Naive B cell (primary cell): Measurements from ENCODE around the gene PSMC3IP. TPM values are rescaled to one million over a fixed set of nuclear protein-coding genes. Genes with fewer than 3 reads are reported as not detected.
"Not testable (repeated sequence)": the region's sequence is repeated elsewhere in the genome, so short reads cannot be mapped to it uniquely, and the experiment has no call there.

Experiments used
- ATAC-seq, 2 donors: fragments of 150-1000 bp; cut with Tn5 transposase; 2 replicates each; pipeline ENCODE4 v1.10.0; 2021; ENCODE audit warnings: low read depth in 2 of 2, mild to moderate bottlenecking in 2 of 2, moderate library complexity in 2 of 2
- DNase-seq: peaks from one replicate; pipeline ENCODE4 v3.0.0; 2022
- H3K27ac Mint-ChIP-seq, 6 donors: one replicate each; pipeline ENCODE4 v1.8.0; 2020 to 2022; ENCODE audit warnings: mild to moderate bottlenecking in 6 of 6, mixed read lengths in 6 of 6, moderate library complexity in 5 of 6, inconsistent platforms in 2 of 6
- H3K27me3 Mint-ChIP-seq, 3 donors: one replicate each; pipeline ENCODE4 v1.8.0; 2021 to 2022; ENCODE audit warnings: mixed read lengths in 3 of 3, mild to moderate bottlenecking in 1 of 3
- H3K36me3 Mint-ChIP-seq, 2 donors: one replicate each; pipeline ENCODE4 v1.8.0; 2020 to 2022; ENCODE audit warnings: mixed read lengths in 2 of 2, inconsistent platforms in 1 of 2, mild to moderate bottlenecking in 1 of 2
- H3K4me1 Mint-ChIP-seq, 3 donors: one replicate each; pipeline ENCODE4 v1.8.0; 2020 to 2022; ENCODE audit warnings: mixed read lengths in 3 of 3, inconsistent platforms in 1 of 3, mild to moderate bottlenecking in 1 of 3, moderate library complexity in 1 of 3
- H3K4me3 Mint-ChIP-seq, 8 donors: one replicate each; pipeline ENCODE4 v1.8.0; 2020 to 2022; ENCODE audit warnings: mild to moderate bottlenecking in 8 of 8, mixed read lengths in 8 of 8, moderate library complexity in 8 of 8, inconsistent platforms in 2 of 8
- H3K9me3 Mint-ChIP-seq, 7 donors: one replicate each; pipeline ENCODE4 v1.8.0; 2020 to 2022; ENCODE audit warnings: mixed read lengths in 7 of 7, mild to moderate bottlenecking in 5 of 7, inconsistent platforms in 2 of 7, moderate library complexity in 1 of 7
- polyA plus RNA-seq, 6 donors: library from polyadenylated mRNA; unstranded; fragments of 300-500 nt; fragmentation: Illumina TruSeq; gene quantifications; one replicate each; pipeline ENCODE4 v1.2.3, GENCODE V29; 2021; ENCODE audit warnings: low read depth in 6 of 6

The PSMC3IP gene
- polyA plus RNA-seq, 6 donors from 2014 or later, result 1.5 to 2.9 (median 2.4) TPM; not detected in 1

DNA sequence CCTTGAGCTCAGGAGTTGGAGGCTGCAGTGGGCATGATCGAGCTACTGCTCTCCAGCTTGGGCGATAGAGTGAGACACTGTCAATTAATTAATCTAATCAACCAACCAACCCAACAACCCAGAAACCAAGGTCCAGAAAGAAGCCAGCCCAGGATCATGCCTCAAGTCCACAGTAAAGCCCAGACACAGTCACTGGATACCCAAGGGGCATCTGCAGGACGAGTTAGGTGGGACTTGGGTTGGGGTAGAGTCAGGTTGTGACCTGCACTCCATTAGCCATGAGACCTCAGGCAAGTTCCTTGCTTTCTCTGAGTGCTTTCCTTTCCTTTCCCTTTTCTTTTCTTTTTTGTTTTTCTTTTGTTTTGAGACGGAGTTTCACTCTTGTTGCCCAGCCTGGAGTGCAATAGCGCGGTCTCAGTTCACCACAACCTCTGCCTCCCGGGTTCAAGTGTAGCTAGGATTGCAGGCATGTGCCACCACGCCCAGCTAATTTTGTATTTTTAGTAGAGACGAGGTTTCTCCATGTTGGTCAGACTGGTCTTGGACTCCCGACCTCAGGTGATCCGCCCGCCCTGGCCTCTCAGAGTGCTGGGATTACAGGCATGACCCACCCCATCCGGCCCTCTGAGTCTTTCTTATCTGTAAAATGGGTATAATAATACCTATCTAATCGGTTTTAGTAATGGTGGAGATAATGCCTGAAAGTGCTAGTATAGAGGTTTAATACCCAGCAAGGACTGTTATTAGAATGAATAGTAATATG, 28.4 kb downstream of the PSMC3IP start:
- Mint-ChIP-seq H3K36me3 (no peaks in the 10 kb centered on the region), H3K4me1 (peaks cover 17 to 48% (median 27%) of the 10 kb centered on the region in 3 donors), H3K9me3 (no peaks in the 10 kb centered on the region), H3K27ac (peak overlapping the region in 3 of 6 donors; percentile 26 to 78 (median 63)), H3K27me3 (no peaks in the 10 kb centered on the region), H3K4me3 (peak overlapping the region in 7 of 8 donors; percentile 35 to 78 (median 76))
- ATAC-seq (no peak), DNase-seq (no peak)

DNA sequence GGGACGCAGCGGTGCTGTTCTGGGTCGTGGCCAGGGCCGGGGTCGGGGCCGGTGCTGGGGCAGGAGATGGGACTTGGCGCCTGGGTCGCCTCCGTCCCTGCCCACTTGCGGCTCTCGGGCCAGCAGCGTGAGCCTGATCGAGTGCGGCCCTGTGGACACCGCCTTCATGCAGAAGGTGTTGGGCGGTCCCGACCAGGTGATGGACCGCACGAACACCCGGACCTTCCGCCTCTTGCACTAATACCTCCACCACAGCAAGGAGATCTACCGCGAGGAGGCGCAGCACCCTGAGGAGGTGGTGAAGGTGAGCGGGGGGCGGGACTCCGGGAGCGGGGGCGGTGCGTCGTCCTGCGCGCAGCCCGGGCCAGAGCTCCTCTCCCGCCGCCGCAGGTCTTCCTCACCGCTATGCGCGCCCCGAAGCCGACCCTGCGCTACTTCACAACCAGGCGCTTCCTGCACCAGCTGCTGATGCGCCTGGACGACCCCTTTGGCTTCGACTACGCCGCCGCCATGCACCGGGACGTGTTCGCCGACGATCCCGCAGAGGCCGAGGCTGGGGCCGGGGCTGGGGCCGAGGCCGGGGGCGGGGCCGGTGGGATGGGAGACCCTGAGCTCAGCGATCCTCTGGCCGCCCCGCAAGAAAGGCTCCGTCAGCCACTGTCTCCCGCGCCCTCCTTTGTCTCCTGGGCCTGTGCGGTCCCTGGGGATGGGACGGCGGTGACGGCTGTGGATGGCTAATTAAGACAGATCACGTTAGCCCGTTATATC, 29.3 kb downstream of the PSMC3IP start:
- DNase-seq (peak; percentile 82), ATAC-seq (peak; percentile 91)
- Mint-ChIP-seq H3K27ac (peak overlapping the region in 1 of 6 donors; percentile 78), H3K4me1 (peaks cover 14 to 39% (median 25%) of the 10 kb centered on the region in 3 donors), H3K4me3 (peak overlapping the region; percentile 63 to 77 (median 70)), H3K27me3 (no peaks in the 10 kb centered on the region), H3K36me3 (no peaks in the 10 kb centered on the region), H3K9me3 (no peaks in the 10 kb centered on the region)

- Mint-ChIP-seq H3K27me3 (no peaks in the 10 kb centered on the region), H3K9me3 (no peaks in the 10 kb centered on the region), H3K36me3 (no peaks in the 10 kb centered on the region), H3K27ac (no peak overlapping the region), H3K4me1 (peaks cover 14 to 33% (median 23%) of the 10 kb centered on the region in 3 donors), H3K4me3 (peak overlapping the region in 7 of 8 donors; percentile 15 to 75 (median 47))
- DNase-seq (no peak), ATAC-seq (no peak)
Observed at GRCh38 chr17:42547698-42548069, 29.8 kb downstream of the PSMC3IP start.

DNA sequence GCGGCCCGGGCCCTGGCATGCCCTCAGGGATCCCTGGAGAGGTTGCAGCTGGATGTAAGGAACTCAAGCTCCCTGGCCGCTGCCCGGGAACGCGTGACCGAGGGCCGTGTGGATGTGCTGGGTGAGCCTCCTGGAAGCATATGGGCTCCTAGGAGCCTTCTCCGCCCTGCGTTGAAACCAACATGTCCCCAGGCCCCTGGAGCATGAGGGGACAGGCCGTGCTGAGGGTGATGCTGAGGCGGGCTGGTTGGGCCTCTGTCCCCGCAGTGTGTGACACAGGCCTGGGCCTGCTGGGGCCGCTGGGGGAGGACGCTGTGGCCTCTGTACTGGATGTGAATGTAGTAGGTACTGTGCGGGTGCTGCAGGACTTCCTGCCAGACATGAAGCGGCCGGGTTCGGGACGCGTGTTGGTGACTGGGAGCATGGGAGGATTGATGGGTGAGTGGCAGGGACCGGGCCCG, 30.5 kb downstream of the PSMC3IP start:
- Mint-ChIP-seq H3K36me3 (no peaks in the 10 kb centered on the region), H3K27ac (no peak overlapping the region), H3K4me1 (peaks cover 14 to 27% (median 17%) of the 10 kb centered on the region in 3 donors), H3K27me3 (no peaks in the 10 kb centered on the region), H3K4me3 (peak overlapping the region in 2 of 8 donors; percentile 43 to 46), H3K9me3 (no peaks in the 10 kb centered on the region)
- ATAC-seq (no peak), DNase-seq (no peak)

DNA sequence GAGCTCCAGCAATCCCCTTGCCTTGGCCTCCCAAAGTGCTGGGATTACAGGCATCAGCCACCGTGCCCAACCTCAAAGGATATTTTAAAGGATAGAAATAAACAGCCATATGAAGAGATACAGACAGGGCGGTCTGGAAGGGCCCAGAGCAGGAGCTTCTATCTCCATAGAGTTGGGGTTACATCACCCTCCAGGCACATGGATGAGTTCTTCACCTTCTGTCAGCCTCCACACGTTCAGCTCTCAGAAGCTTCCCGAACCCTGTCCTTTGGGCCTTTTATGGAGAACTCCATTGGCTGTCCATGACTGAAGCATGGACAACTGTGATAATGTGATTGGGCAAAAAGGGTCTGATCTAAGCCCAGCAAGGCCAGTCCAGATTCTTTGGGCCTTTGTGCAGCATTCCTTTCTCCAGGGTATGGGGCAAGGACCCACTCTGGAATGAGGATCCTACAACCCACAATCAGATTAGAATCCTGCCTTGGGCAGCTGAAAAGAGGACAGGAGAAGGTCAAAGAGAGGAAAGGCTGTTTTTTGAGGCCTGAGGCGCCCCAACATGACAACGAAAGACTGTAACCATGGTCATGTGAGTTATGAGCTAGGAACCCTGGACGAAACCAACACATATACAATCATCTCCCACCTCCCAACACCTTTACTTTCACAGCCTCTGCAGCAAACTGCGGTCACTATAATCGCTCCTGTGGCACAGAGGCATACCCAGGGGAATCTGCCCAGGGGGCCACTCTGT, 31.6 kb downstream of the PSMC3IP start:
- H3K4me3 Mint-ChIP-seq, H3K36me3 Mint-ChIP-seq, DNase-seq, ATAC-seq, H3K9me3 Mint-ChIP-seq, H3K27me3 Mint-ChIP-seq: not testable (repeated sequence)
- Mint-ChIP-seq H3K4me1 (peaks cover 12 to 21% (median 15%) of the 10 kb centered on the region in 3 donors), H3K27ac (peak overlapping the region in 1 of 6 donors; percentile 21)

DNA sequence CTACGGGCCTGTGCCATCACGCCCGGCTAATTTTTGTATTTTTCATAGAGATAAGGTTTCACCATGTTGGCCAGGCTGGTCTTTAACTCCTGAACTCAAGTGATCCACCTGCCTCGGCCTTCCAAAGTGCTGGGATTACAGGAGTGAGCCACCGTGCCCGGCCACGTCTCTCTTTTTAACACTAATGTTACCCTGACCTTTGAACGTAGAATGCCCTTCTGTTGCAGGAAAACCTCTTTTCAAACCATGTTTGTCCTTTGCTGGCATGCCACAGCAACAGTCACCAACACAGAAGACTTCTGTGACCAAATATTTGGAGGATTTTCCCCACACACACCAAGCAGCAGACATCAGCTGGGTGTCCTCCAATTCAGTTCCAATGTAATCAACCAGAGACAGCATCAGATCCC, 32.6 kb downstream of the PSMC3IP start:
- DNase-seq (no peak), ATAC-seq (no peak)
- no peaks in the 10 kb centered on the region for H3K27me3 Mint-ChIP-seq
- no peaks in the 10 kb centered on the region for H3K9me3 Mint-ChIP-seq
- peaks cover 10 to 17% (median 13%) of the 10 kb centered on the region in 3 donors for H3K4me1 Mint-ChIP-seq
- no peaks in the 10 kb centered on the region for H3K36me3 Mint-ChIP-seq
- H3K27ac Mint-ChIP-seq, result peak overlapping the region in 1 of 6 donors; percentile 14
- H3K4me3 Mint-ChIP-seq, result no peak overlapping the region

GRCh38 chr17:42543190-42544079, 34.1 kb downstream of the PSMC3IP start:
- peak overlapping the region in 1 of 6 donors; percentile 72 for H3K27ac Mint-ChIP-seq
- H3K36me3 Mint-ChIP-seq, result no peaks in the 10 kb centered on the region
- H3K9me3 Mint-ChIP-seq, result no peaks in the 10 kb centered on the region
- ATAC-seq (no peak), DNase-seq (no peak)
- H3K4me3 Mint-ChIP-seq, result no peak overlapping the region
- H3K4me1 Mint-ChIP-seq, result peaks cover 7 to 15% (median 8%) of the 10 kb centered on the region in 3 donors
- no peaks in the 10 kb centered on the region for H3K27me3 Mint-ChIP-seq

- no peak for DNase-seq
- peak overlapping the region in 1 of 6 donors; percentile 43 for H3K27ac Mint-ChIP-seq
- ATAC-seq, result no peak
- no peaks in the 10 kb centered on the region for H3K27me3 Mint-ChIP-seq
- peak overlapping the region in 2 of 8 donors; percentile 24 to 27 for H3K4me3 Mint-ChIP-seq
- H3K9me3 Mint-ChIP-seq, result no peaks in the 10 kb centered on the region
- no peaks in the 10 kb centered on the region for H3K36me3 Mint-ChIP-seq
- peaks cover 19 to 25% (median 21%) of the 10 kb centered on the region in 3 donors for H3K4me1 Mint-ChIP-seq
Observed at GRCh38 chr17:42541041-42541833, 36.3 kb downstream of the PSMC3IP start.

DNA sequence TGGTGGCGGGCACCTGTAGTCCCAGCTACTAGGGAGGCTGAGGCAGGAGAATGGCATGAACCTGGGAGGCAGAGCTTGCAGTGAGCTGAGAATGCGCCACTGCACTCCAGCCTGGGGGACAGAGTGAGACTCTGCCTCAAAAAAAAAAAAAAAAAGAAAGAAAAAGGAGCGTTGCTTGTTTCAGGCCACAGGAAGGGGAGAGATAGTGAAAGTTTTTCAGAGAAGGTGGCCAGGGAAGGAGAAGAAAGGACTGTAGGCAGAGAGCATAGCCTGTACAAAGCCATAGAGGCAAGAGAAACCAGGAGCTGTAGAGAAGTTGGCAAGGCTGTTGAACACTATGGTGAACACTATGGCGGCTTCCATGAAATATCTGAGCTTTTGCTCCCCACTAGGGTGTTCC, 37.0 kb downstream of the PSMC3IP start:
- ATAC-seq, H3K27me3 Mint-ChIP-seq, H3K36me3 Mint-ChIP-seq, H3K9me3 Mint-ChIP-seq, DNase-seq: not testable (repeated sequence)
- Mint-ChIP-seq H3K27ac (peak overlapping the region in 1 of 6 donors; percentile 65), H3K4me1 (peaks cover 22 to 29% (median 25%) of the 10 kb centered on the region in 3 donors), H3K4me3 (peak overlapping the region in 2 of 8 donors; percentile 27 to 47)

DNA sequence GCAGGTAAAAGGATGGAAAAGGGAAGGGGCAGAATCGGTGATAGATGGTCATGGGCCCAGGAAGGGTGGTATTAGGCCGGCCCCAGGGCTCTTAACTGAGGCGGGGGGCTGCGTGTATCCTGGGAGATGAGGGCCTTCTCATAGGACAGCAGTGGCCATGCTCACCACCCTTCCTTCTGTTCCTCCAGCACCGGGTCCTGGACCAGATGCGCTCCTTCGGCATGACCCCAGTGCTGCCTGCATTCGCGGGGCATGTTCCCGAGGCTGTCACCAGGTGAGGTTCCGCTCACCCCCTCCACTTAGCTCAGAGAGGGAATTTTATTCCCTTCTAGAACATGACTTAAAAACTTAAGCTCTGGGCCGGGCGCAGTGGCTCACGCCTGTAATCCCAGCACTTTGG, 39.0 kb downstream of the PSMC3IP start:
- H3K27me3 Mint-ChIP-seq, result no peaks in the 10 kb centered on the region
- H3K4me1 Mint-ChIP-seq, result peaks cover 28 to 34% (median 29%) of the 10 kb centered on the region in 3 donors
- ATAC-seq (no peak), DNase-seq (no peak)
- no peaks in the 10 kb centered on the region for H3K9me3 Mint-ChIP-seq
- no peaks in the 10 kb centered on the region for H3K36me3 Mint-ChIP-seq
- peak overlapping the region in 2 of 6 donors; percentile 60 to 70 for H3K27ac Mint-ChIP-seq
- H3K4me3 Mint-ChIP-seq, result peak overlapping the region in 5 of 8 donors; percentile 12 to 89 (median 84)

DNA sequence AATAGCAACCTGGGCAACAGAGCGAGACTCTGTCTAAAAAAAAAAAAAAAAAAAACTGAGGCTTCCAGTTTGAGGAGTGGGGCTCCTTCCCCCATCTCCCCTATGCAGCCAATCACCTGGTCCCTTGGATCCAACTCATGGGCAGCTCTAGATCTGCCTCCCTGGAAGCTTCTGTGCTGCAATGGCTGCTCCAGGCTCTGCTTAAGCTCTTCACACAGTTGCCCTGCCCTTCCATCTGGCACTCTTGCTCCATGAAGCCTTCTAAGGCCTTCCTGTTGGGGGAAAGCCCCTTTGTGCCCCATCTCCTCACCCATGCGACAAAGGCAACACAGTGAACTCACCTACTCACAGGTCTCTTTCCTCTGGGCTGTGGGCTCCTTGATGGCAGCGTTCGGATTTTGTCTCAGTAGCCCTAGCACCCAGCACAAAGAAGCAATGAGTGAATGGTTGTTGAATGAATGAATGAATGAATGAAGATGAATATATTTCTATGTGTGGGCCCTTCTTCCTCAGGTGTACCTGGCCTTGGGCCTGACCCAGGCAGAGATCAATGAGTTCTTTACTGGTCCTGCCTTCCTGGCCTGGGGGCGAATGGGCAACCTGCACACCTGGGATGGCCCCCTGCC, 39.6 kb downstream of the PSMC3IP start:
- ATAC-seq (no peak), DNase-seq (no peak)
- Mint-ChIP-seq H3K4me3 (peak overlapping the region; percentile 61 to 89 (median 78)), H3K27ac (peak overlapping the region in 3 of 6 donors; percentile 60 to 76 (median 64)), H3K4me1 (peaks cover 28 to 34% (median 29%) of the 10 kb centered on the region in 3 donors), H3K27me3 (no peaks in the 10 kb centered on the region), H3K36me3 (no peaks in the 10 kb centered on the region), H3K9me3 (no peaks in the 10 kb centered on the region)
